GM21381 (cell line): ENCODE results near the gene FSTL5.

Experiments
- ATAC-seq: cut with Tn5 transposase; IDR thresholded peaks from one replicate; pipeline ENCODE4 v1.9.1; 2021; ENCODE audit warnings: mild to moderate bottlenecking, moderate library complexity; ENCODE audit not compliant: unreplicated experiment

FSTL5 gene

GRCh38 chr4:161604516-161605300, 559.1 kb downstream of the FSTL5 start:
- ATAC-seq: no peak

GRCh38 chr4:161601011-161601410, 562.8 kb downstream of the FSTL5 start:
- no peak for ATAC-seq

- ATAC-seq: no peak
Observed at GRCh38 chr4:161595230-161595771, 568.5 kb downstream of the FSTL5 start.

GRCh38 chr4:161585011-161585410, 578.8 kb downstream of the FSTL5 start:
- no peak for ATAC-seq

GRCh38 chr4:161583549-161583948, 580.3 kb downstream of the FSTL5 start:
- no peak for ATAC-seq

- no peak for ATAC-seq
Observed at GRCh38 chr4:161581262-161582230, 582.3 kb downstream of the FSTL5 start.

GRCh38 chr4:161577579-161578301, 586.1 kb downstream of the FSTL5 start:
- ATAC-seq: no peak

- ATAC-seq: no peak
Observed at GRCh38 chr4:161573836-161574235, 590.0 kb downstream of the FSTL5 start.

- ATAC-seq: no peak
Observed at GRCh38 chr4:161564230-161564834, 599.5 kb downstream of the FSTL5 start.

- no peak for ATAC-seq
Observed at GRCh38 chr4:161555689-161556660, 607.8 kb downstream of the FSTL5 start.

GRCh38 chr4:161554372-161554990, 609.3 kb downstream of the FSTL5 start:
- no peak for ATAC-seq

GRCh38 chr4:161546902-161547301, 616.9 kb downstream of the FSTL5 start:
- no peak for ATAC-seq

GRCh38 chr4:161540265-161540664, 623.5 kb downstream of the FSTL5 start:
- no peak for ATAC-seq

GRCh38 chr4:161538941-161539340, 624.9 kb downstream of the FSTL5 start:
- ATAC-seq: no peak

GRCh38 chr4:161530710-161531109, 633.1 kb downstream of the FSTL5 start:
- ATAC-seq: no peak

GRCh38 chr4:161525121-161525520, 638.7 kb downstream of the FSTL5 start:
- no peak for ATAC-seq

- no peak for ATAC-seq
Observed at GRCh38 chr4:161522031-161522430, 641.8 kb downstream of the FSTL5 start.

GRCh38 chr4:161519611-161520010, 644.2 kb downstream of the FSTL5 start:
- ATAC-seq: no peak

GRCh38 chr4:161517941-161518340, 645.9 kb downstream of the FSTL5 start:
- ATAC-seq: no peak
